BLaER1 treated with 17β-estradiol and CSF1 and Interleukin-3, amounts not matched to agents 10 nM and 100 nM (cell line): Measurements from ENCODE around the gene OTUB1.

Experiments
- H3K27ac ChIP-seq, 11 experiments: shearing (Covaris generic); formaldehyde crosslinking; 2 replicates each; pipeline ENCODE4 v1.8.1; 2022
- H3K27me3 ChIP-seq, 11 experiments: shearing (Covaris generic); formaldehyde crosslinking; 2 replicates each; pipeline ENCODE4 v1.8.1; 2022
- H3K36me3 ChIP-seq, 11 experiments: shearing (Covaris generic); formaldehyde crosslinking; 2 replicates each; pipeline ENCODE4 v1.8.1; 2022
- H3K4me1 ChIP-seq, 10 experiments: shearing (Covaris generic); formaldehyde crosslinking; 2 replicates each; pipeline ENCODE4 v1.8.1; 2022
- H3K4me2 ChIP-seq, 11 experiments: shearing (Covaris generic); formaldehyde crosslinking; 2 replicates each; pipeline ENCODE4 v1.8.1; 2022
- H3K4me3 ChIP-seq, 10 experiments: shearing (Covaris generic); formaldehyde crosslinking; 2 replicates each; pipeline ENCODE4 v1.8.1; 2022
- H3K9ac ChIP-seq, 11 experiments: shearing (Covaris generic); formaldehyde crosslinking; 2 replicates each; pipeline ENCODE4 v1.8.1; 2022
- H3K9me3 ChIP-seq, 11 experiments: shearing (Covaris generic); formaldehyde crosslinking; replicated peaks in 1 of 11; 2 replicates each; pipeline ENCODE4 v1.8.1; 2022
- H4K20me1 ChIP-seq, 11 experiments: shearing (Covaris generic); formaldehyde crosslinking; 2 replicates each; pipeline ENCODE4 v1.8.1; 2022
- Cebpa-rat ChIP-seq, 11 experiments: shearing (Covaris generic); IDR thresholded peaks; 2 replicates each; pipeline ENCODE4 v1.8.1; 2022

The OTUB1 gene

DNA sequence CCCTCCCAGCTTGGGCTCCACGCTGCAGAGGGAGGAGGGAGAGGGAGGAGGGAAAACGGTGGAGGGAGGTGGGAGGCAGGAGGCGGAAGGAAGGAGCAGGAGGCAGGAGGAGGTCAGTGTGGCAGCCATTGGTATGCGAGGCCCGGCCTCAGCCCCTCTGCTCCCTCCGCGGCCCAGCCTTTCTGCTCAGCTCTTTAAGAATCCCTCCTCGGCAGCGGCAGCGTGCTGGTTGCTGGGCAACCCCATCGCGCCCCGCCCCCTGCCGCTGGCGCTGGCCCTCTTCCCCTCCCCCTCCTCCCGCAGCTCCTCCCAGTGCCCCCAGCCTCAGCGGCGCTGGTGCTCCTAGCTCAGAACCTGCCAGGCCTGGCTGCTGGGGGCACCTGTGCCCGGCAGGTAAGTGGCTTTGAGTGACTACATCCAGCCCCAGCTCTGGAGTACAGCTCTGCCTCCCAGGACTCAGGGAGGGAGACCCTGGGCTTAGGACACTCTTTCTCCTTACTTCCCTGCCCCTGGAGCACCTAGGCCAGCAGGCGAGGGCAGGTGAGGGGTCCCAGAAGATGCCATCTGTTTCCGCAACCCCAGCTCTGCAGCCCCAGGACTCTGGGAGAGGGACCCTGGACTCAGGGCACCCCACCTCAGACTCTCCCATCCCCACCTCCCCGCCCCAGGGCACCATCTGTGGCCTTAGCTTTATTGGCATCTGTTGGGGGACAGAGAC lies 42.3 kb downstream of the OTUB1 start:
- Histone ChIP-seq H3K27me3 (peaks cover 0 to 10% (median 0%) of the 10 kb centered on the region in 11 experiments; a peak in 3 of 22 replicates), H4K20me1 (peaks cover 0 to 80% (median 22%) of the 10 kb centered on the region in 11 experiments; a peak in 12 of 22 replicates), H3K4me3 (peak overlapping the region in 9 of 10 experiments; percentile 21 to 62 (median 44); a peak in 16 of 20 replicates), H3K9ac (peak overlapping the region; percentile 47 to 75 (median 67); a peak in 21 of 22 replicates), H3K9me3 (no peaks in the 10 kb centered on the region), H3K4me2 (peak overlapping the region; percentile 88 to 98 (median 96)), H3K36me3 (no peaks in the 10 kb centered on the region), H3K4me1 (peaks cover 31 to 99% (median 92%) of the 10 kb centered on the region in 10 experiments), H3K27ac (peak overlapping the region in 10 of 11 experiments; percentile 40 to 76 (median 66); a peak in 18 of 22 replicates)
- TF ChIP-seq Cebpa-rat (IDR thresholded peaks at IDR 0.05): no peak

DNA sequence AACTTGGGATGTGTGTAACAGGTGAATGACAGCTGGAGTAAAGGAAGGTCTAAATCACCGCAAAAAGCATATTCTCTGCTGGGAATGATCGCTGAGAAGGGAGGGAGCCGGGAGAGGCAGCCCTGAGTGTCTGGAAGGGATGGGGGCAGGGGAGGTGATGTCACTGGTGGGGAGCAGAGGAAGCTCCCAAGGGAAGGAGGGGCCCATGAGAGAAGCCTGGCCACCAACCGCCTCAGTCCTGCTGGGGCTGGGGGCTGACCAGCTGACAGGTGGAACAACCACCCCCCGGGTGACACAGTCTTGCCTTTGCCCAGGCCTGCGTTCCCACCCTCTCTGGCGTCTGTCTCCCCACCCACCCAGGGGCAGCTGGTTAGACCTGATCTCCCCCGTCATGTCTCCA lies 43.5 kb downstream of the OTUB1 start:
- H3K9me3 ChIP-seq: no peaks in the 10 kb centered on the region
- peaks cover 4 to 22% (median 6%) of the 10 kb centered on the region in 11 experiments; a peak in 19 of 22 replicates for H3K27me3 ChIP-seq
- no peak overlapping the region; a peak in 1 of 20 replicates for H3K4me3 ChIP-seq
- peaks cover 27 to 99% (median 86%) of the 10 kb centered on the region in 10 experiments for H3K4me1 ChIP-seq
- H3K9ac ChIP-seq: peak overlapping the region in 1 of 11 experiments; percentile 32; a peak in 1 of 22 replicates
- H4K20me1 ChIP-seq: peaks cover 4 to 81% (median 31%) of the 10 kb centered on the region in 11 experiments; a peak in 19 of 22 replicates
- no peak overlapping the region for H3K27ac ChIP-seq
- TF ChIP-seq Cebpa-rat (IDR thresholded peaks at IDR 0.05): no peak
- H3K4me2 ChIP-seq: peak overlapping the region in 10 of 11 experiments; percentile 27 to 98 (median 94); a peak in 19 of 22 replicates
- no peaks in the 10 kb centered on the region for H3K36me3 ChIP-seq

DNA sequence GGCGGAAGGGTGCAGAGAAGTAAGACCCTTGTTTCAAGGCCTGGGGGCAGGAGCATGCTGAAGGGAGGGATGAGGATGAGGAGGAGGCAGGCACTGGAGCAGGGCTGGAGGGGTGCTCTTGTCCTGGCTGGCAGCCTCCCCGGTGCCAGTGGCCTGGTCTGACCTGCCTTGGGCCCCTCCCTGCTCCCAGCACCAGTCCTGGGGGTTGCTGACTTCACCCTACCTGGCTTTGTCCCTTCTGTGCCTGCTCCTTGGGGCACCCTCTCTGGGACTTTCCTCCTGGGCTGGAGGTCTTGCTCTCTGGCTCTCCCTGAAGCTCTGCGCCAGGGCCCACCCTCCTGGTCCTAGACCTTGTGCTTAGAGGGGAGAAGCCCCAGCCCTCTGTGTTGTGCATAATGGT lies 44.8 kb downstream of the OTUB1 start:
- peaks cover 11 to 33% (median 15%) of the 10 kb centered on the region in 11 experiments; a peak in 20 of 22 replicates for H3K27me3 ChIP-seq
- H4K20me1 ChIP-seq: peaks cover 8 to 81% (median 36%) of the 10 kb centered on the region in 11 experiments; a peak in 19 of 22 replicates
- H3K4me1 ChIP-seq: peaks cover 32 to 93% (median 85%) of the 10 kb centered on the region in 10 experiments
- no peak for TF ChIP-seq Cebpa-rat (IDR thresholded peaks at IDR 0.05)
- H3K9ac ChIP-seq: peak overlapping the region in 1 of 11 experiments; percentile 41; a peak in 1 of 22 replicates
- no peaks in the 10 kb centered on the region for H3K36me3 ChIP-seq
- no peaks in the 10 kb centered on the region for H3K9me3 ChIP-seq
- peak overlapping the region in 10 of 11 experiments; percentile 9 to 97 (median 90); a peak in 17 of 22 replicates for H3K4me2 ChIP-seq
- H3K4me3 ChIP-seq: no peak overlapping the region
- no peak overlapping the region for H3K27ac ChIP-seq

DNA sequence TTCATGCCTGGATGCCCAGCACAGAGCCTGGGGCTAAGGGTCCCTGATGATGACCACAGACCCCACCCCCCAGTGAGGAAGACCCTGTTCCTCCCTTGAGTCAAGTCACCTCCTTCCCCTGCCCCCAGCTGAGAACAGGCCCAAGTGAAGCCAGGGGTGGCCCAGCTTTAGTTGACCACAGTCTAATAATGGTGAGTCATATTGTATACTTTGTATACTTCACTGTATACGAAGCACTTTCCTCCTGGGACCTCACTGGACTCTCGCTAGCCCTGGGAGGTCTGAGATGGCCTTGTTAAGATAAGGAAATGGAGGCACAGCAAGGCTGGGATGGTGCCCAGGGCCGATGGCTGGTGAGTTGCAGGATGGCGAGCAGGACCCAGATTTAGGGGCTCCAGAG lies 45.8 kb downstream of the OTUB1 start:
- peaks cover 17 to 85% (median 42%) of the 10 kb centered on the region in 11 experiments; a peak in 20 of 22 replicates for H4K20me1 ChIP-seq
- peaks cover 39 to 96% (median 85%) of the 10 kb centered on the region in 10 experiments for H3K4me1 ChIP-seq
- H3K9ac ChIP-seq: no peak overlapping the region
- no peak overlapping the region for H3K27ac ChIP-seq
- peak overlapping the region; percentile 18 to 97 (median 88); a peak in 17 of 22 replicates for H3K4me2 ChIP-seq
- H3K9me3 ChIP-seq: no peaks in the 10 kb centered on the region
- no peak overlapping the region for H3K4me3 ChIP-seq
- H3K36me3 ChIP-seq: no peaks in the 10 kb centered on the region
- peaks cover 11 to 43% (median 16%) of the 10 kb centered on the region in 11 experiments; a peak in 20 of 22 replicates for H3K27me3 ChIP-seq
- TF ChIP-seq Cebpa-rat (IDR thresholded peaks at IDR 0.05): no peak

DNA sequence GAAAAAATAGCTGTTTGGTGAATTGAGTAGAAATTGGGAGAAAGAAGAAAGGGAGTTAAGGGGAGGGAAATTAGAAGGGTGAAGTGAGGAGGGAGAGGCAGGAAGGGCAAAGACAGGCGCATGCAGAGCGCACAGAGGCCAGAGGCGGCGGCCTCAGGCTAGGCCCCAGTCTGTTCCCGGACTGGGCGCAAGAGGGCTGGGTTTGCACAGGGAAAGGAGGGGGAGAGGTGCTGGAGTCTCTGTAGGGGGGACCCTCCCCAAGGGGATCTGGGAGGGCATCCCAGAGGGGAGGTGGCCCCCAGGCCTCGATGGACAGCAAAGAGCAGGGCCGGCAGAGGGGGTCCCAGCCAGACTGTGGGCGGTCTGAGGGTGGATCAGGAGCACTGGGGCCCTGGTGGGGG lies 48.2 kb downstream of the OTUB1 start:
- Histone ChIP-seq H3K4me3 (no peak overlapping the region; a peak in 1 of 20 replicates), H3K4me1 (peaks cover 16 to 89% (median 76%) of the 10 kb centered on the region in 10 experiments), H3K27me3 (peaks cover 11 to 56% (median 16%) of the 10 kb centered on the region in 11 experiments; a peak in 20 of 22 replicates), H3K27ac (no peak overlapping the region), H3K9me3 (no peaks in the 10 kb centered on the region), H3K9ac (peak overlapping the region in 4 of 11 experiments; percentile 6 to 56 (median 11); a peak in 2 of 22 replicates), H3K36me3 (no peaks in the 10 kb centered on the region), H3K4me2 (peak overlapping the region; percentile 79 to 100 (median 91); a peak in 19 of 22 replicates), H4K20me1 (peaks cover 27 to 90% (median 59%) of the 10 kb centered on the region in 11 experiments; a peak in 20 of 22 replicates)
- TF ChIP-seq Cebpa-rat (IDR thresholded peaks at IDR 0.05): no peak

DNA sequence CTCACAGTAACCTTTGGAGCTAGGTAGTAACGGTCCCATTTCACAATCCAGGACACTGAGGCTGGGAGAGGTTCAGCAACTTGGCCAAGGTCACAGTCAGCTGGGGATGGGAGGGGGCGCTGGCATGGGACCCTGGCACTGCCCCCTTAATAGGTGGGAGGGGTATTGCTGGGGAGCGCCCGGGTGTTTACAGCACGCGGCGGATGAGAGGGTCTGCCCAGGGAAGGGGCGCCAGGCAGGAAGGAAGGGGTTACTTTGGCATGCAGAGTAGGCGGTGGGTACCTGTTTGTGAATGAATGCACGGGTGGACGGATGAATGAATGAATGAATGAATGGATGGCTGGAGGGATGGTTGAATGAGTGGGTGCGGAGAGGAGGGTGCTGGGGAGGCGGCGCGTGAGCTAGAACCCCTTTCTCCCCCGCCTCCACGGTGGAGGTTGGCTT lies 48.9 kb downstream of the OTUB1 start:
- Histone ChIP-seq H3K27ac (no peak overlapping the region), H3K36me3 (no peaks in the 10 kb centered on the region), H3K4me2 (peak overlapping the region; percentile 79 to 100 (median 91)), H3K4me3 (peak overlapping the region; percentile 31 to 75 (median 59); a peak in 18 of 20 replicates), H3K4me1 (peaks cover 16 to 82% (median 69%) of the 10 kb centered on the region in 10 experiments), H3K27me3 (peaks cover 11 to 56% (median 16%) of the 10 kb centered on the region in 11 experiments; a peak in 20 of 22 replicates), H3K9ac (peak overlapping the region in 3 of 11 experiments; percentile 11 to 56 (median 11); a peak in 5 of 22 replicates), H4K20me1 (peaks cover 27 to 90% (median 64%) of the 10 kb centered on the region in 11 experiments; a peak in 20 of 22 replicates), H3K9me3 (no peaks in the 10 kb centered on the region)
- no peak for TF ChIP-seq Cebpa-rat (IDR thresholded peaks at IDR 0.05)

DNA sequence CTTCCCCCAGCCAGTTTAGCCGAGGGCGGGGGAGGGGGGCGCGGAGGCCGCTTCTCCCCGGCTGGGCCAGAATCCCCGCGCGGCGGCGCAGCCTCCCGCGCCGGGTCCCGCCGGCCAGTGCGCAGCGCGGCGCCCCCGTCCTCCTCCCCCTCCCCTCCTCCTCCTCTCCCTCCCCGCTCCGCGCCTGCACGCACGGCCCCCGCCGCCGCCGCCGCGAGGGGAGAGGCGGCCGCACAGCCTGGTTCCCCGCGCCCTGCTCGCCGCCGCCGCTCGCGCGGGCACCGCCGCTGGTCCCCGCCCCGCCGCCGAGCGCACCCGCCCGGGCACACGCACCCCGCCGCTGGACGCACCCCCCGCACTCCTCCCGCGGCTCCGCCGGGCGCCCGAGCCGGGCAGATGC lies 49.3 kb downstream of the OTUB1 start, which contains the start of gene FLRT1:
Gene FLRT1 (plus strand): TSS at position 356 of the 400 bp plus-strand sequence. CDS start 80,337 bp downstream, outside the sequence.
- Histone ChIP-seq H3K4me2 (peak within 1 kb of the TSS; percentile 82 to 100 (median 99)), H3K27me3 (peaks cover 11 to 56% (median 16%) of the 10 kb centered on the region in 11 experiments; a peak in 20 of 22 replicates), H3K4me3 (peak within 1 kb of the TSS; percentile 53 to 75 (median 69)), H4K20me1 (peaks cover 27 to 90% (median 69%) of the 10 kb centered on the region in 11 experiments; a peak in 20 of 22 replicates), H3K9me3 (no peaks in the 10 kb centered on the region), H3K27ac (peak within 1 kb of the TSS in 8 of 11 experiments; percentile 42 to 69 (median 56); a peak in 17 of 22 replicates), H3K36me3 (no peaks in the 10 kb centered on the region), H3K9ac (peak within 1 kb of the TSS; percentile 60 to 84 (median 75)), H3K4me1 (peaks cover 16 to 82% (median 64%) of the 10 kb centered on the region in 10 experiments)
- TF ChIP-seq Cebpa-rat (IDR thresholded peaks at IDR 0.05): no peak
